Measurements from ENCODE around the gene DTX3.
"Not testable (repeated sequence)": the region's sequence is repeated elsewhere in the genome, so short reads cannot be mapped to it uniquely, and the experiment has no call there.

Gene DTX3

GRCh38 chr12:57607958-57608663 lies 3.5 kb downstream of the DTX3 start:
- no peak for DNase-seq

- no peak for DNase-seq
Measured at GRCh38 chr12:57609101-57609780, 4.6 kb downstream of the DTX3 start.

GRCh38 chr12:57609781-57610553 lies 5.3 kb downstream of the DTX3 start:
- no peak for DNase-seq

GRCh38 chr12:57610554-57611107 lies 6.0 kb downstream of the DTX3 start:
- no peak for DNase-seq

- DNase-seq: no peak
Measured at GRCh38 chr12:57611108-57611826, 6.6 kb downstream of the DTX3 start, which contains the start of gene ARHGEF25. Gene ARHGEF25 (plus strand): TSS chr12:57611435. CDS start chr12:57611895, 460 bp downstream.

GRCh38 chr12:57611827-57612710 lies 7.4 kb downstream of the DTX3 start:
- DNase-seq: no peak

GRCh38 chr12:57612711-57613426 lies 8.2 kb downstream of the DTX3 start:
- DNase-seq: no peak

- DNase-seq: no peak
Measured at GRCh38 chr12:57613427-57614109, 8.9 kb downstream of the DTX3 start.

- no peak for DNase-seq
Measured at GRCh38 chr12:57614178-57614947, 9.7 kb downstream of the DTX3 start.

GRCh38 chr12:57614948-57615500 lies 10.4 kb downstream of the DTX3 start:
- no peak for DNase-seq

- no peak for DNase-seq
Measured at GRCh38 chr12:57615637-57616036, 11.0 kb downstream of the DTX3 start.

- no peak for DNase-seq
Measured at GRCh38 chr12:57616383-57617101, 11.9 kb downstream of the DTX3 start.

- DNase-seq: no peak
Measured at GRCh38 chr12:57617942-57618341, 13.3 kb downstream of the DTX3 start.

GRCh38 chr12:57618431-57618830 lies 13.8 kb downstream of the DTX3 start:
- not testable (repeated sequence) for DNase-seq

GRCh38 chr12:57618966-57619433 lies 14.4 kb downstream of the DTX3 start:
- DNase-seq: no peak

- no peak for DNase-seq
Measured at GRCh38 chr12:57619434-57620244, 15.0 kb downstream of the DTX3 start.

GRCh38 chr12:57620245-57620935 lies 15.8 kb downstream of the DTX3 start:
- DNase-seq: no peak

Data from DMS153 (cell line).